ENCODE results near the gene JARID2. TPM values are rescaled to one million over a fixed set of nuclear protein-coding genes. Genes with fewer than 3 reads are reported as not detected.

Gene JARID2
- total RNA-seq, 4 donors from 2014 or later, result 12.1 to 33.8 (median 17.0) TPM

DNA sequence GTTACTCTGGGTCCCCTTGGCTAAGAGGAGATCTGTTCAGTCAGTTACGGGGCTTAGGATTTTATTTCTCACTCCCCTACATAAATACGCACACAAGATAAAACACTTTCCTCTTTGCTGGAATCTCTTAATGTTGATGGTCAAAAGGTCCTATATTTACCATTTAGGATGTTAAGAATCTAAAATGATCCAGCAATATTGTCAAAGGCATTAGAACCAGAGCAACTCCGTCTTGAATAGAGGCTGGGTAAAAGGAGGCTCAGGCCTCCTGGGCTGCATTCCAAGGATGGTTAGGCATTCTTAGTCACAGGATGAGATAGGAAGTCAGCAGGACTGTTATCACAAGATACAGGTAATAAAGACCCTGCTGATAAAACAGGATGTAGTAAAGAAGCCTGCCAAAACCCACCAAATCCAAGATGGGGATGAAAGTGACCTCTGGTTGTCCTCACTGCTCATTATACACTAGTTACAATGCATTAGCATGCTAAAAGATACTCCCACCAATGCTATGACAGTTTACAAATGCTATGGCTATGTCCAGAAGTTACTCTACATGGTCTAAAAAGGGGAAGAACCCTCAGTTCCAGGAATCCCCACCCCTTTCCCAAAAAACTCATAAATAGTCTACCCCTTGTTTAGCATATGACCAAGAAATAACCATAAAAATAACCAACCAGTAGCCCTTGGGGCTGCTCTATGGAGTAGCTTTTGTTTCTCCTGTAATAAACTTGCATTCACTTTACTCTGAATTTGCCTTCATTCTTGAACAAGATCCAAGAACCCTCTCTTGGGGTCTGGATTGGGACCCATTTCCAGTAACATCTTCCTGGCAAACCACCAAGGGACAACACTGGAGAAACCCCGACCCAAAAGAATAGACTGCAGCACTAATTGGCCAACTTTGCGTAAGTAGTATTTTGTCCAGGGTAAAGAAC is 309.5 kb downstream of the JARID2 start:
- DNase-seq, result no peak
- no peaks in the 10 kb centered on the region for H3K27me3 ChIP-seq
- H3K27ac ChIP-seq, result no peak overlapping the region
- TF ChIP-seq POLR2A (IDR thresholded peaks at IDR 0.05), result no peak
- TF ChIP-seq, protein P1, sequence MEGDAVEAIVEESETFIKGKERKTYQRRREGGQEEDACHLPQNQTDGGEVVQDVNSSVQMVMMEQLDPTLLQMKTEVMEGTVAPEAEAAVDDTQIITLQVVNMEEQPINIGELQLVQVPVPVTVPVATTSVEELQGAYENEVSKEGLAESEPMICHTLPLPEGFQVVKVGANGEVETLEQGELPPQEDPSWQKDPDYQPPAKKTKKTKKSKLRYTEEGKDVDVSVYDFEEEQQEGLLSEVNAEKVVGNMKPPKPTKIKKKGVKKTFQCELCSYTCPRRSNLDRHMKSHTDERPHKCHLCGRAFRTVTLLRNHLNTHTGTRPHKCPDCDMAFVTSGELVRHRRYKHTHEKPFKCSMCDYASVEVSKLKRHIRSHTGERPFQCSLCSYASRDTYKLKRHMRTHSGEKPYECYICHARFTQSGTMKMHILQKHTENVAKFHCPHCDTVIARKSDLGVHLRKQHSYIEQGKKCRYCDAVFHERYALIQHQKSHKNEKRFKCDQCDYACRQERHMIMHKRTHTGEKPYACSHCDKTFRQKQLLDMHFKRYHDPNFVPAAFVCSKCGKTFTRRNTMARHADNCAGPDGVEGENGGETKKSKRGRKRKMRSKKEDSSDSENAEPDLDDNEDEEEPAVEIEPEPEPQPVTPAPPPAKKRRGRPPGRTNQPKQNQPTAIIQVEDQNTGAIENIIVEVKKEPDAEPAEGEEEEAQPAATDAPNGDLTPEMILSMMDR (IDR thresholded peaks at IDR 0.05), result no peak
- no peaks in the 10 kb centered on the region for H3K36me3 ChIP-seq
- no peak overlapping the region for H3K4me3 ChIP-seq
- no peaks in the 10 kb centered on the region for H3K9me3 ChIP-seq
- peaks cover 0 to 4% (median 1%) of the 10 kb centered on the region in 4 donors for H3K4me1 ChIP-seq

DNA sequence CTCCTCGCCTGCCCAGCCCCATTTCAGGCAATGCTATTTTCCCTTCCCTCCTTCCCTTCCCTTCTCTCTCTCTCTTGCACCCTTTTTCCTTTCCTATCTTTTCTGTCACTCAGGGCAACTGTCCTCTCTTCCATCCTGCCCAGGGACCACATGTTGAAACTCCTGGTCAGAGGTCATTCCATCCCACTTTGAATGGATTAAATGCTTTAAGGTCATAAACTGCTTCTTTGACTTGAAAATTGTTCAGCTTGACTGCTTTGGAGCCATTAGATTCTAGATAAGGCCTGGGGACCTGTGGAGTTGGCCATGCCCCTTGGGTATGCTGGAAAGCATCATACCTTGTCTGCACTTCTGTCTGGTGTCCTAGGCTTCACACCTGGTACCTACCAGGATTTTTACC is 310.8 kb downstream of the JARID2 start:
- Histone ChIP-seq H3K4me1 (peaks cover 0 to 3% (median under 1%) of the 10 kb centered on the region in 4 donors), H3K27me3 (no peaks in the 10 kb centered on the region), H3K9me3 (no peaks in the 10 kb centered on the region), H3K36me3 (no peaks in the 10 kb centered on the region), H3K4me3 (no peak overlapping the region), H3K27ac (no peak overlapping the region)
- TF ChIP-seq, protein P1 (IDR thresholded peaks at IDR 0.05), result no peak
- TF ChIP-seq POLR2A (IDR thresholded peaks at IDR 0.05), result no peak
- DNase-seq, result no peak

DNA sequence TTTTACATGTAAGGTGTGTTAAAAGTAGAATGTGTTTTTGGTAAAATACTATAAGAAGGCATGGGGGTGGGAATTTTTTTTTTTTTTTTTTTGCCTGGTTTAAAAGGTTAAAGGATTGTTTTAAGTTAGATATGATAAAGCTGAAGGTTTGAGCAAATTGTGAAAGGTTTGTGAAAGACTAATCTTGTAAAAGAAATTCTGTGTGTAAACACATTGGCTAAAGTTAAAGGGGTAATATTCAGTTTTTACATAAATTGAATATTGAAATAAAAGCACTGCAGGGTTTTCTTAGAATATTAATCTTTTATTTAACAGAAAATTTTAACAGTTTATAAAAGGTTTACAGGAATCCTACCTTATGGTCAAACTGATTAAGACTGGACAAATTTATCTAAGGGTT is 311.3 kb downstream of the JARID2 start:
- no peak overlapping the region for H3K4me3 ChIP-seq
- no peak overlapping the region for H3K27ac ChIP-seq
- H3K9me3 ChIP-seq, result no peaks in the 10 kb centered on the region

DNA sequence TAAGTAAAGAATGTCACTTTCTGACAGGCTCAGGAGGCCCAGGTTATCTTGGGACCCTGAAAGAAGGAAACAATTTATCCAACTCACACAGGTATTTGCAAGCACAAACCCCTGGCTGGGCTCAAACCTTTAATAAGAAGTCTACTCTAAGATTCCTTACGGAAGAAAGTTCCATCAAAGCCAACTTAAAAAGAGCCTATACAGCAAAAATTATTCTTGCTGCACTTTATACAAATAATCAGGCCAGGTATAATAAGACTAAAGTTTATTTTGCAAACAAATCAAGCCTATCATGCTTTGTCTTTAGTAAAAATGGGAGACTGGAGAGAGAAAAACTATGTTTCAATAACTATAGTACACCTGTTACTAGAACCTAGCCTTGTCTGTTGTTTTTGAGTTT is 314.8 kb downstream of the JARID2 start:
- DNase-seq, result no peak
- H3K4me1 ChIP-seq, result no peaks in the 10 kb centered on the region
- no peaks in the 10 kb centered on the region for H3K9me3 ChIP-seq
- H3K27me3 ChIP-seq, result no peaks in the 10 kb centered on the region
- no peak overlapping the region for H3K27ac ChIP-seq
- H3K36me3 ChIP-seq, result no peaks in the 10 kb centered on the region
- no peak overlapping the region for H3K4me3 ChIP-seq
- no peak for TF ChIP-seq POLR2A (IDR thresholded peaks at IDR 0.05)
- TF ChIP-seq, protein P1 (IDR thresholded peaks at IDR 0.05), result no peak

More for the DNA sequence above, 311.3 kb downstream of the JARID2 start:
- no peak for TF ChIP-seq POLR2A (IDR thresholded peaks at IDR 0.05)
- TF ChIP-seq, protein P1 (IDR thresholded peaks at IDR 0.05), result no peak
- no peak for DNase-seq
- H3K4me1 ChIP-seq, result no peaks in the 10 kb centered on the region
- H3K27me3 ChIP-seq, result no peaks in the 10 kb centered on the region
- H3K36me3 ChIP-seq, result no peaks in the 10 kb centered on the region

DNA sequence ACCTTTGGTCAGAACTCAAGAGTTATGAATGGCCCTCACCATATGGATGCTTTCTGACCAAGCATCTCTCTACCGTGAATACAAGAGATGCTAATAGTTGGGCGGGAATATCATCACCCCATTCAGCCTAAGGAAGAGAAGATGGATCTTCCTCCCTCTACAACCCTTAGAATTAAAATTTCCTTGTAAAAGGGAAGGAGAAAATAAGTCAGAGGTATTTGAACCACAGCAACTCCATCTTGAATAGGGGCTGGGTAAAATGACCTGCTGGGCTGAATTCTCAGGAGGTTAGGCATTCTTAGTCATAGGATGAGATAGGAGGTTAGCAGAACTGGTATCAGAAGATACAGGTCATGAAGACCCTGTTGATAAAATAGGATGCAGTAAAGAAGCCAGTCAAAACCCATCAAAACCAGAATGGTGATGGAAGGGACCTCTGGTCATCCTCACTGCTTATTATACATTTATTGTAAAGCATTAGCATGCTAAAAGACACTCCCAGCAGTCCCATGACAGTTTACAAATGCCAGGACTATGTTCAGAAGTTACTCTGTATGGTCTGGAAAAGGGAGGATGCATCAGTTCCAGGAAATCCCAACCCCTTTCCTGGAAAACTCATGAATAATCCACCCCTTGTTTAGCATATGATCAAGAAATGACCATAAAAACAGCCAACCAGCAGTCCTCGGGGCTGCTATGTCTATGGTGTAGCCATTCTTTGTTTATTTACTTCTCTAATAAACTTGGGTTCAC is 315.8 kb downstream of the JARID2 start:
- no peak for TF ChIP-seq POLR2A (IDR thresholded peaks at IDR 0.05)
- TF ChIP-seq, protein P1 (IDR thresholded peaks at IDR 0.05), result no peak
- Histone ChIP-seq H3K4me3 (no peak overlapping the region), H3K36me3 (no peaks in the 10 kb centered on the region), H3K27me3 (no peaks in the 10 kb centered on the region), H3K4me1 (no peaks in the 10 kb centered on the region), H3K9me3 (no peaks in the 10 kb centered on the region), H3K27ac (no peak overlapping the region)
- DNase-seq, result no peak

Measured in Peyer's patch (tissue), 4 donors.